ENCODE measurements around the gene SLC25A19.

GRCh38 chr17:75285123-75285522 lies 4.1 kb downstream of the SLC25A19 start:
- TF ChIP-seq CTCF (IDR thresholded peaks at IDR 0.05 in 8 of 11, conservative IDR thresholded peaks at IDR 0.05 in 3 of 11) (no peak), POLR2A (IDR thresholded peaks at IDR 0.05) (no peak)

All from spleen (tissue), 7 donors.